ENCODE measurements around the gene LYRM4.

LYRM4 gene

DNA sequence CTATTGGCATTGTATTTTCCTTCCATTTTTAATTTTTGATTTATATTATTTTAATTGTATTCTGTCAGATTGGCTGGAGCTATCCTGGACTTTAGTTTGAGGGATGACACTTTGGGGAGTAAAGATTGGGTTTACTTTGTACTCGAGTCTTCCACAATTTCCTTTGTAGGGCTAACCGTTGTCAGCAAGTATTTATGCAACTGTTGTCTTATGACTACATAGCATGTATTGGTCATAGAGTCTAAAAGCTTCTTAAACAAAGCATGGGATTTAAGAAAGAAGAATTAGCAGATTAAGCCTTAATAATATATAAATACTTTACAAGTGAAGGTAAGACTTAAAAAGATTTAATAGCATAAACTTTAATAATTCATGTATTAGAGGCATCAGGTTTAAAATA is 20.2 kb upstream of the LYRM4 start:
- DNase-seq (ENCODE audit: low read depth), result no peak

DNA sequence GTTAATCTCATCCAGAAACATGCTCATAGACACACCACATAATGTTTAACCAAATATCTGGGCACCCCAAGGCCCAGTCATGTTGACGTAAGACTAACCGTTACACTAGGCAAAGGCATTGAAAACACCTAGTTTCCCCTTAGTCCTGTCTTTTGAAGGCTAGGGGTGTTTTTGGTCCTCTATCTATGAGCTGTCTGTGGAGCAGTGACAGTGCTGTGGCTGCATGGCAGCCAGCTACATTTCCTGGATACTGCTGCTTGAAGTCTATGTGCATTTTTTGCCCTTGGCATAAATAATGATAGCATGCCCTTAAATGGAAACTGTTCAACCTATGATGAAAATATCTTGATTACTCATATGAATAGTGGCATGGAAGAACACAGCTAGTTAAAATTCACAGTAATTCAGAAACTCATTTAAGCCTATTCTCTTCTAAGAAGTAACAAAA is 19.2 kb upstream of the LYRM4 start:
- DNase-seq (ENCODE audit: low read depth), result no peak

DNA sequence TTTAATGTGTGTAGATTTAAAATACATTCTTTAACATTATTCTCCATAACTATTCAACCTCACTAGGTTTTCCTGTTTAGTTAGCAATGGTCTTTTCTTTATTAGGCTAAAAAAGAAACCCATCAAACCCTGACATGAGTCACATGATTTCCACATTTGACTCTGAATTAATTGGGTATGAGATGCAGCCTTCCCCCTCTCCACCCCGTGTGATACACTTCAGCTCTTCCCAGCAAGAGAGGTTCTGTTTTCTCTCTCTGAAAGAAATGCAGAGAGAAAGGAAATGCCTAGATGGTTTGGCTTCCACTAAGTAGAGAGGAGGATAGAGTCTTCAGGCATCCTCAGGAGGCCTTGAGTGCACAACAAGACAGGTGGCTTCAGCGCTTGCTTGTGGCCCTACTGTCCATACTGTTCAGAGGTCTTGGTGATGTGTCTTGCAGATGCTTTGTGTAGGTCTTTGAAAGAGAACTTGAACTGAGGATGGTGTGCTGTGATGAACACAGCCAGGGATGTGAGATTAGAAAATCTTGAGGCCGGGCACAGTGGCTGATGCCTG is 17.9 kb upstream of the LYRM4 start:
- DNase-seq (ENCODE audit: low read depth), result no peak

DNA sequence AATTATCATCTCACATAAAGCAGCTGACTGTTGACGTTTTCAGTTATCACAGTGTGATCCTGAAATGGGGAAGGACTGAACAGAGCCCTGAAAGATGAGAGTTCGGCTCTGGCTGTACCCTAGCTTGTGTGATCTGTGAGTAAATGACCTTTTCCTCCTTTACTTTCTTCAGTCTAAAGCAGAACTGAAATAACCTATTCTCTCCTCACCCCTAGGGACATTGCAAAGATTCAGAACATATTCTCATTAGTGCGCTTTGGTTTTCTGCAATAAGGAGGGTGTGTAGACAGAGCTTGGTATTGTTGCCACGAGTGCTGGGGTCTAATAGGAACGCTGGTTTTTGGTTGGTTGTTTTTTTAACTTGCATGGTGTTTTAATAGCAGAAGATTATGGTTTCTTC is 17.3 kb upstream of the LYRM4 start:
- no peak for DNase-seq (ENCODE audit: low read depth)

DNA sequence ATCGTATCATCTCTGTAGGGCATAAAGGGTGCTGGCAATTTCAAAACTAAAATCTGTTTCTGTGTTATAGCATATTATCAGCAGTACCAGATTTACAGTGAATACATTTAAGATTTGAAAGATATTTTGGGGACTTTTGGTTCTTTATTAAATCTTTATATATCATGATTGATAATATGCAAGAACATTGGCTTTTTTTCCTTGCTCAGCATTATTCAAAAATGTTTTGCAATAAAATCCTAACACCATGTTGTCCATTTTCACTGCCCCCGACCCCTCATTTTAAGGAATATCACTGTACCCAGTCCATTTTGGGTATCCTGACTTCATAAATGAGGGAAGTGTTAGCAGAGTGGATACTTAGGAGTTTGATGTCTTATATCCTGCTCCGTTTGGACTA is 16.8 kb upstream of the LYRM4 start:
- no peak for DNase-seq (ENCODE audit: low read depth)

DNA sequence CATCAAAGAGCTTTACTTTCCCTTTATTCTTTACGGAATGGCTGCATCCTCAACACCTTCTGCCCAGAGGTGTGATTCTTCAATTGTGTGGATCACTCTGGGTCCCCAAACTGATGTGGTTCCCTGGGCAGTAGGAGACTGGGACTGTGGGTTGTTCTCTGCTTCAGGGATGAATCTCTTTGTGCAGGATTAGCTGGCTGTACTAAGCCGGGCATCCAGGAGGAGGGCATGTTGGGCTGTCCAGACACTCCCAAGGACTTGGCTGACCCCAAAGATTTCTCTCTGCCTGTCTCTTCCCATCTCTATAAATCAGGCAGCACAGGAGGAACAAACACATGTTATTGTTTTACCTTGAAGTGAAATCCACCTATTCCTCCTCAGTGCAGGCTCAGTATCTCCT is 15.8 kb upstream of the LYRM4 start:
- DNase-seq (ENCODE audit: low read depth), result no peak

DNA sequence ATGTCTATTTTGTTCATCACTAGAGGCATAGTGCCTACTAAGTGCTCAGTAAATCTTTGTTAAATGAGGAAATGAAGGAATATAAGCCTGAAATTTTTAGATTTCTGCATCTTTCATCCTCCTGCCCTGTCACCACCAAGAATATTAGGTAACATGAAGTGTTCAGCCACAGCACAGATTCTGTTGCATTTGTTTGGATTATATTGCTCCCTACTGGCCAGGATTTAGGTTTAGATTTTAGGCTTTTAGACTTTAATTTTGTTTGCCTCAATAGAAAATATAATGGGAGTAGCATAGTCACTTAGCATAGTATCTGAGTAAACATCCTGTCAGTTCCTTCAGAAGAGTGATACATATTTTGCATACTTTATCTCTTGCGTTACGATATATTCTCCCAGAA is 14.7 kb upstream of the LYRM4 start:
- no peak for DNase-seq (ENCODE audit: low read depth)

DNA sequence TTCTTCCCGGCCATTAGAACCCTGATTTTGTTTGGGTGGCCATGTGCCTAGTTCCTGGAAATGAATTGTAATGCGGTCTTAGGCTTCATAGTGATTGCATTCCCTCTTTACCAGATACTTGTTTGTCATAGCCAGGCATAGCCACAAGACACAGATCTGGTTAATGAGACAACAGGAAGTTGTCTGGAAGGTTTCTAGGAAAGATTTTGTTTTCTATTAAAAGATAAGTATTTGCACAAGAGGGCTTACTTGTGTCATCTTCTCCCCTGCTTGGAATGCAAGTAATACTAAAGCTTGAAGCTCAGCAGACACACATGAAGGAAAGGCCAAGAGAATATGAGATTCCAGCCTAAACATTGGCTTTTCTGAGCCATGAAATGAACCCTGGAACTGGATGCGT is 13.5 kb upstream of the LYRM4 start:
- no peak for DNase-seq (ENCODE audit: low read depth)

DNA sequence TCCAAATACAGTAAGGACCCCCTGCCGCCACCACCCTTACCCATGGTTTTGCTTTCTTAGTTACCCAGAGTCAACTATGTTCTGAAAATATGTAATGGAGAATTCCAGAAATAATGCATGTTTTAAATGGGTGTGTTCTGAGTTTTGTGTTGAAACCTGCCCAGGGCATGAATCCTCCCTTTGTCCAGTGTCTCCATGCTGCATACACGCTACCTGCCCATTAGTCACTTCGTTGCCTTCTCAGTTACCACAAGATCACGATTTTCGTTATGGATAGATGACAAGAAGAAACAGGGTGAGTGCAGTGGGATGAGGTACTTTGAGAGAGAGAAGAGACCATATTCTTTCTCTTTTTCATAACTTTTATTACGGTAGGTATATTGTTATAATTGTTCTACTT is 11.2 kb upstream of the LYRM4 start:
- DNase-seq (ENCODE audit: low read depth), result no peak

DNA sequence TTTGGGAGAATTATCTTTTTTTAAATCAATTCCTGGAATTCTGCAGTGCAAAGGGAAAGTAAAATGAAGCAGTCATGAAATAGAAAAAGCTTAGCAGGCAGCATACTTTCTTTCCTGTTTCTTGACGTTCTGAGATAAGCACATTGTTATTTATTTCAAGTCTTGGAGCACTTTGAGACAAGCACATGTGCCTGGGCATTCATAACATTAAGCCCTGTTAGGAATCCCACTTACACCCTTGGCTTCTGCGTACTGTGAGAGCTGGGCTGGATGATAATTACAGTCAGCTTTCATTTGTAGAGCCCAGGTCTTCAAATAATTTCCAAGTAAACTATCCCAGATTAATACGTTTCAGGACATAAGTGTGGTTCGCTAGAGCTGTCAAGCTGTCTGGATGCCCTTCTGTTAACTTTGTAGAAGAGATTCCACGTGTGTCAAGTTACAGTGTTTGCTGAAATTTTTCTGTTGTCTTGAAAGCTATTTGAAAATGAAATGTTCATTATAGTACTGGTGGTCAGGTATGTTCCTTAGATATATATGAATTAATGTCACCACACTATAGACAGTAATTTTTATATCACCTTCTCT is 9.4 kb upstream of the LYRM4 start:
- DNase-seq (ENCODE audit: low read depth), result no peak

DNA sequence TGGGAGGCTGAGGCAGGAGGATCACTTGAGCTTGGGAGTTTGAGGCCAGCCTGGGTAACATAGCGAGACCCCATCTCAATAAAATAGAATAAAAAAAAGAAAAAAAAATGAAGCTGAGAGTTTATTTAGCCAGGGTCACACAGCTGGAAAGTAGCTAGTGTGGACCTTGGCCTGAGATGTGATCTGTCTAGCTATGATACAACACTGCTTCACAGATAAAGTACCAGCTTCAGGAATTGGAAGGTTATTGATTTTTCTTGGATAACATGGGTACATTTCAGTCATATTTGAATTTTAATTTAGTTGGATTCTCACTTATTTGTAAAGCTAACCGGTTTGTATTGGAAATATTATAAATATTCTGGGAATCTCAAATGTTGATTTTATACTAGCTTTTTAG is 5.7 kb upstream of the LYRM4 start:
- DNase-seq (ENCODE audit: low read depth), result no peak

DNA sequence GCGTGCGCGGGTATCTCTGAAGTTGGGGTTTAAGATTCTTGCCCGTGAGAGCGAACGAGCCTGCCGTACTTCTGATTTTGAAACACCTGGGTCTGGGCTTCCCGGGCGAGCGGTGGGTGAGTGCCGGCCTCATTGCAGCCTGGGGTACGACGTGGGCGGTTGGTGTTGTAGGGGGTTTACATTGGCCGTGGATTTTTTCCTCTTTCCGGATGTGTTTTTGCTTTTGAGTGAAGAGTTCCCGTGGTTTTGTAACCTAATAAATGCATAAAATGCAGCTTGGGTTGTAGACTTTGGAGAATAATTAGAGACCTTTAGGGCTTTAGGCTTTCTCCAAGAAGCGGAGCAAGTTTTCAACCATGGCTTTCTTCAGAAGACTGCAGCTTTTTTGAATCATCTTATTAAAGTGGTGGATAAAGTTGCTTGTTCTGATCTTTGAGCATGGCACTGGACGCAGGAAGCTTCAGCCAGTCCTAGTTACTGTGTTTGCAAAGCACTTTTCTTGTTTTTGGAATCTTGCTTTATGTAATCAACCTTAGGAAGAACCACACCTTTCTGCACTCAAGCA is 877 bp upstream of the LYRM4 start:
- DNase-seq (ENCODE audit: low read depth), result no peak

DNA sequence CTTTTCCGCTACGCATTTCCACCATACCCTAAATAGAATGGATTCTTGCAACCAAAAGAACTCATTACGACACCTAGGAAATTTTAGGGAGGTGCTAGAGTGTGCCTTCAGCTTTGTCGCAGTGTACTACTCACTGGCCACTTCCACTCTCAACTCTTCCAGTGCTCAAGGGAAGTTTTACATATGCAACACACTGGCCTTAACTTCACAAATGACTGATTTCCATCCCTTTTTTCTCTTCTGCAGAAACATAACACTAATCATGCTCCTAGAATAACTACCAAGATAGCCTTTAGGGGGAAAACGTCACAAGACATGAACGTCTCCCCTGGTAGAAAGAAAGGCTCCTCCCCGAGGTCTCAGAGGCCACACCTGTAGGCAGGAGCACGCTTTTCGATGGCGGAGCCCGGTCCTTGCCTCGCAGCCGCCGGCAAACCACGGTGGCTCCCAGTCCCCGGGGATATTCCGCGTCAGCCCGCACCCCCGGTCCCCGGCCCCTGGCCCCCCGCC is 584 bp downstream of the LYRM4 start:
- DNase-seq (ENCODE audit: low read depth), result peak; percentile 64

DNA sequence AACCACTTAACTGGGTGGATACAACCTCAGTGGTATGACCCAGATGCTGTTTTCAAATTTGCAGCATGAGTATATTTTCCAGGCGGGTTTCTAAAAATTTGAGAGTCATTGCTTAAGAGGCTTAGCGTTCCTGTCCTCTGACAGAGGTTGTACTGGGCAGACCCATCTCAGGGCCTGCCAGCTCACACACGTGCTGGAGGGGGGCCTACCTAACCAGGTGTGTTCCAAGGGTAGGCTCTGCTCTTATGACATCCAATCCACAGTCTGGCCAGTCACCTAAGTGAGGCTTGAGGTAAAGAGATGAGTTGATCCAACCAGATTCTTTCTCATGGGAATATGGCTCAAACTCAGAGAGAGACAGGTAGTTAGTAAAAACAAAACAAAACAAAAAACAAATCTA is 1.3 kb downstream of the LYRM4 start:
- DNase-seq (ENCODE audit: low read depth), result no peak

DNA sequence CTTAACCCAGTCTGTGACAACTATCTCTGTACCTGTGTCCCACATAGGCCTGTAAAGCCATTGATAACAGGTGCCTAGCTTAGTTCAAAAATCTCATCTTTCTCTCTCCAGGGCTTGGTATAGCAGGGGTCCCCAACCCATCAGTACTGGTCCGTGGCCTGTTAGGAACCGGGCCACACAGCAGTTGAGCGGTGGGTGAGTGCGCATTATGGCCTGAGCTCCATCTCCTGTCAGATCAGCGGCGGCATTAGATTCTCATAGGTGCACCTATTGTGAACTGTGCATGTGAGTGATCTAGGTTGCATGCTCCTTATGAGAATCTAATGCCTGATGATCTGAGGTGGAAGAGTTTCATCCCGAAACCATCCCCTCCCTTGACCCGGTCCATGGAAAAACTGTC is 3.4 kb downstream of the LYRM4 start:
- DNase-seq (ENCODE audit: low read depth), result no peak

DNA sequence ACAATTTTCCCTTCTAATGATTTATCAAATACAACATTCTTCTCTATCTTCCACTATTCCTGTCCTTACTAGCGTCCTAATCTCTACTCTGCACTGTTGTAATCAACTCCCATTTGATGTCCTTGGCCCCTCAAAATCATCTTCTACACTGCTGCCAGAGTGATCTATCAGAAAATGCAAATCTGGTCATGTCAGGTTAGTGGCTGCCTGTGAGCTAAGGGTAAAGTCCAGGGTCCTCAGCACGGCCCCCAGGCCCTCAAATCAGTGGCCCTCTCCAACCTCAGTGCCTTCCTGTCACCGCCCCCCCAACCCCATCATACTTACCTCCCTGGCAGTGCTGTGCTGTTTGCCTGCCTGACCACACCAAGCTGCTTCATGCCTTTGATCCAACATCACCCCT is 3.8 kb downstream of the LYRM4 start:
- no peak for DNase-seq (ENCODE audit: low read depth)

DNA sequence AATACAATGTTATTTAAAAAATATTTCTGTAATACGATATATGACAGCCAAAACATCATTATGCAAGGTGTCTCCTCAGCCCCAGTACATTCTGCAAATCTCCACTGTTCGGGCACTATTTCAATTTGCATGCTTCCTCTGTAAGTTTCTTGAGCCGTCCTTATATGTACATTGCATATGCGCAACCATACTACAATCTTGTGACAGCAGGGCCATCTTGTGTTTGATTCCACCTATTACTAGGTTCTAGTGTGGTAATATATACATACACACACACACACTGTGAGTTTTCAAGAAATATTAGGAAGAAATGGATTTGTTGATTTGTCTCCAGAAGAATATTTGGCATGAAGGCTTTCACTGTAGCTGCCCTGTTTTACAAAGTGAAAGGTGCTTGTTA is 9.8 kb downstream of the LYRM4 start:
- DNase-seq (ENCODE audit: low read depth), result no peak

DNA sequence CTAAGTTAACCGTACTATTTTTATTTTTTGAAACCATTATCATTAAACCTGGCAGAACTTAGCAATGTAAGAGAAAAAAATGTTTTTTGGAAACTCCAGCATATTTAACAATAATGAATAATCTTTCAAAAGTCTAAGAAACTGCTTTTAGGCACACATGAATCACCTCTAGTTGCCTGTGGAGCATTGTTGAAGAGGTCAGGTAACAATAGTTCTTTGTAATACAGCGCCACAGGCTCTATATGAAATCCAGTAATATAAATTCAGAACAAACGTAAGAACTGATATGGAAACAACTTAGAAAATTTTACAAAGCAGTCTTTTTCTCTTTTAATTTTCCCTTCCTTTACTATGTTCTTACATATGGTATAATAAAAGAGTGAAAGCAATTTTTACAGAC is 10.3 kb downstream of the LYRM4 start:
- no peak for DNase-seq (ENCODE audit: low read depth)

DNA sequence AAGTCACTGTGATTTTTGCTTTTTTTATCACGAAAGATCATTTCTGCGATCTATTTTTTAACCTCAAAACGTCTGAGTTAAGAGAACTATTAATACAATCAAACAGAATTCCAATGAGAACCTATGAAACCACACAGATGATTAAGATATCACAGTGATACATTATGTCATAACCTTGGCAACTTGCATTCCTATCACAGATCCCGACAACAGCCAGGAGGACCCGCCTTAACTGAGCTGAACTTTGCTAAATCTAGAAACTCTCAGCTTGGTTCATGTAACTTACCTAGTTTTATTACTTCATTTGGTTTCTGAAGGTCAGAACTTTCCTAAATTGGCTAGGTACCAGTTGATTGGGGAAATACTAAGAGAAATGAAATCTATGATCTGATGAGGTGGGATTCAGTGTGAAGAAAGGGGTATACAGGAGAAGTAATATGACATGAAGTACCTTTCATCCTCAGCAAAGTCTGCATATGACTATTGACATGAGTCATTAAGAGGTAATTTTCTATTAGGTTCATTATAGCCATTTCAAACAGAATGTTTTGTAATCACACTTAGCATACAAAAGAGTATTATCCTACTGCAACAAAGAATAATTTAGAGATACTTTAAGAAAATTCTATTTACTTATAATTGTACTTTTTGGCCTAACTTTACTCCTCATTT is 11.2 kb downstream of the LYRM4 start:
- DNase-seq (ENCODE audit: low read depth), result no peak

DNA sequence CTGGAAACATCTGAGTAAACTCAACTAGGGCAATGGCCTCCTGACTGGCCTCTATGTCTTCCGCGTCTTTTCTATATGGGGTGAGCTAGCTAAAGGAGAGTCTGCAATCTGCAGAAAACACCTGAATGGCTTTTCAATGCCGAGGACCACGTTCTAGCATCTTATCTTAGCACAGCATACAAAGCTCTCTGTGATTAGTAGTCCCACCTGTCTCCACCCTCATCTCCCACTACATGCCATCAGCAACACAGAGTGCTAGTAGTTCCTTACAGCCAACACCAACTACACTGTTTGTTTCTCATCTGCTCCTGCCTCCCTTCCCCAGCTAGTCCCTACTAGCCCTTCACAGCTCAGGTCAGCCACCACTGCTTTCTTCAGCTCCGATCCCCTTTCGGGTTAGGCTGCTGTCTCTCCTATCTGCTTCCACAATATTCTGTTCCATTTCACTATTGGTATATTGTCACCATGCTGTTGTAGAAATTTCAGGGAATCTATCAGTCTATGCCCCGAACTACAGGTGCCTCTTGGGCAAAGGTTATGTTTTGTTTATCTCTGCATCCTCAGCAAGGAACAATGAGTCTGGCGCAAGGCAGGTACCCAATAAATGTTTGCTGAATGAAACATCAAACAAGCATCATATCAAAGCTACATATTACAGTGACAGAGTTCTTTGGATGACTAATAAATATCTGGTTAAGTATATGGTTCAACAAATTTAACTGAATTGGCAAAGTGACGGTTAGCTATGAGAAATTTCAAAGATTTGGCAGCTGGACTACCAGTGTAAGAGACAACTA is 12.2 kb downstream of the LYRM4 start:
- DNase-seq (ENCODE audit: low read depth), result no peak

DNA sequence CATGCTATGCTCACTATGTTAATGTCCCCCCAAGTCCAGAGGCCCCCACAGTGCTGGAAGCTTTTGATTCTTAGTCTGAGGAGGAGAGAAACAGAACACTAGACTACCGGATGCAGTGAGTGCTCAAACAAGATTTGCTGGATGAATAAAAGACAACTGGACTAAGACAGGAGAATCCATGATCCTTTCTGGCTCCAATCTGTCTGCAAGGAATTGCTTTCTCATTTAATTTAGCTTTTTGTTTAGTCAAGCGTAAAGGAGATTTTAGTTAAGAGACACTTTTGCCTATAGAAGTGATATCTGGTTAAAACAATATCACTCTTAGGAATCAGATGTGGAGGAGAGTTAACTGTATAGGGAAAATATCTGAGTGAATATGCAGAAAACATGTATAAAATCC is 13.5 kb downstream of the LYRM4 start:
- no peak for DNase-seq (ENCODE audit: low read depth)
